Cardiac muscle cell (in vitro differentiated cells and primary cell): ENCODE data around the gene NME5. TPM values are rescaled to one million over a fixed set of nuclear protein-coding genes. Genes with fewer than 3 reads are reported as not detected.

Experiments
- DNase-seq, 2 donors: peaks; one replicate each; pipeline versions ENCODE4 v3.0.0 to v3.0.0-alpha.2; 2010 to 2017; ENCODE audit warnings: low read depth in 1 of 2, low spot score in 1 of 2
- H3K27ac ChIP-seq: fragments of 200-600 bp; sonication (generic); 2 replicates; pipeline ENCODE4 v1.5.1; 2016
- H3K27me3 ChIP-seq: fragments of 200-600 bp; sonication (generic); 2 replicates; pipeline ENCODE4 v1.6.0; 2016; ENCODE audit warnings: control low read depth
- H3K36me3 ChIP-seq: fragments of 200-600 bp; sonication (generic); 2 replicates; pipeline ENCODE4 v1.5.1; 2016; ENCODE audit warnings: control low read depth
- H3K4me1 ChIP-seq: fragments of 200-600 bp; sonication (generic); 2 replicates; pipeline ENCODE4 v1.8.1; 2017; ENCODE audit warnings: low read depth, mild to moderate bottlenecking, mixed run types
- H3K4me3 ChIP-seq: fragments of 200-600 bp; sonication (generic); 2 replicates; pipeline ENCODE4 v1.5.1; 2016; ENCODE audit warnings: mild to moderate bottlenecking
- H3K9me3 ChIP-seq: fragments of 200-600 bp; sonication (generic); 2 replicates; pipeline ENCODE4 v1.5.1; 2017; ENCODE audit warnings: low read depth, mild to moderate bottlenecking, control low read depth
- polyA plus RNA-seq: library from polyadenylated mRNA; unstranded; fragments of >200 nt; fragmentation: Nextera tagmentation; extraction: Ambion mirVana; gene quantifications from 2 replicates; pipeline ENCODE4 v1.2.1, GENCODE V29; 2016
- total RNA-seq: library from RNA; depleted of rRNA; stranded (reverse); fragments of >200 nt; gene quantifications from 2 replicates; pipeline ENCODE4 v1.2.3, GENCODE V29; 2016
- TF ChIP-seq, protein P1 (sequence below): IDR thresholded peaks from 2 replicates; pipeline ENCODE4 v1.5.1; 2012; ENCODE audit warnings: low read depth, mild to moderate bottlenecking, low read length

The NME5 gene
- total and polyA plus RNA-seq, 2 experiments from 2014 or later, result 4.1 to 10.4 TPM

GRCh38 chr5:138132543-138132942, 6.7 kb downstream of the NME5 start:
- Histone ChIP-seq H3K36me3 (no peaks in the 10 kb centered on the region), H3K4me3 (no peak overlapping the region), H3K27me3 (no peaks in the 10 kb centered on the region), H3K9me3 (no peaks in the 10 kb centered on the region), H3K27ac (no peak overlapping the region), H3K4me1 (no peaks in the 10 kb centered on the region)
- TF ChIP-seq, protein P1, sequence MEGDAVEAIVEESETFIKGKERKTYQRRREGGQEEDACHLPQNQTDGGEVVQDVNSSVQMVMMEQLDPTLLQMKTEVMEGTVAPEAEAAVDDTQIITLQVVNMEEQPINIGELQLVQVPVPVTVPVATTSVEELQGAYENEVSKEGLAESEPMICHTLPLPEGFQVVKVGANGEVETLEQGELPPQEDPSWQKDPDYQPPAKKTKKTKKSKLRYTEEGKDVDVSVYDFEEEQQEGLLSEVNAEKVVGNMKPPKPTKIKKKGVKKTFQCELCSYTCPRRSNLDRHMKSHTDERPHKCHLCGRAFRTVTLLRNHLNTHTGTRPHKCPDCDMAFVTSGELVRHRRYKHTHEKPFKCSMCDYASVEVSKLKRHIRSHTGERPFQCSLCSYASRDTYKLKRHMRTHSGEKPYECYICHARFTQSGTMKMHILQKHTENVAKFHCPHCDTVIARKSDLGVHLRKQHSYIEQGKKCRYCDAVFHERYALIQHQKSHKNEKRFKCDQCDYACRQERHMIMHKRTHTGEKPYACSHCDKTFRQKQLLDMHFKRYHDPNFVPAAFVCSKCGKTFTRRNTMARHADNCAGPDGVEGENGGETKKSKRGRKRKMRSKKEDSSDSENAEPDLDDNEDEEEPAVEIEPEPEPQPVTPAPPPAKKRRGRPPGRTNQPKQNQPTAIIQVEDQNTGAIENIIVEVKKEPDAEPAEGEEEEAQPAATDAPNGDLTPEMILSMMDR, result no peak
- no peak for DNase-seq

DNA sequence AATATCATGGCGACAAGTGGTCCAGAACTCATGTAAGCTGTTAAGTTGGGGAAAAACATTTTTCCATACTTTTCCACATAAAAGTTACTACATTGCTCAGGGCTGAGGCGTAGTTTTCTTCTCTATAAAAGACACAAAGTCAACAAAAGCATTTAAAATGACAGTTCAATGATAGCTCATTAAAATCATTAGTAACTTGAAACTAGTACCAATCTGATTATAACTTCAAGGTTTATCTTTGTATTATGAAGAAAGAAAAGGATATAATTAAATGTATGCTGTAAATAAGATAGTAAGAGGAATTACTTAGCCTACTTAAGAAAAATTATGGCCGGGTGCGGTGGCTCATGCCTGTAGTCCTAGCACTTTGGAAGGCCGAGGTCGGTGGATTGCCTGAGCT, 9.9 kb downstream of the NME5 start:
- H3K4me3 ChIP-seq, result no peak overlapping the region
- H3K27me3 ChIP-seq, result no peaks in the 10 kb centered on the region
- no peak for DNase-seq
- H3K4me1 ChIP-seq, result no peaks in the 10 kb centered on the region
- H3K9me3 ChIP-seq, result no peaks in the 10 kb centered on the region
- no peaks in the 10 kb centered on the region for H3K36me3 ChIP-seq
- no peak overlapping the region for H3K27ac ChIP-seq
- TF ChIP-seq, protein P1, result no peak

DNA sequence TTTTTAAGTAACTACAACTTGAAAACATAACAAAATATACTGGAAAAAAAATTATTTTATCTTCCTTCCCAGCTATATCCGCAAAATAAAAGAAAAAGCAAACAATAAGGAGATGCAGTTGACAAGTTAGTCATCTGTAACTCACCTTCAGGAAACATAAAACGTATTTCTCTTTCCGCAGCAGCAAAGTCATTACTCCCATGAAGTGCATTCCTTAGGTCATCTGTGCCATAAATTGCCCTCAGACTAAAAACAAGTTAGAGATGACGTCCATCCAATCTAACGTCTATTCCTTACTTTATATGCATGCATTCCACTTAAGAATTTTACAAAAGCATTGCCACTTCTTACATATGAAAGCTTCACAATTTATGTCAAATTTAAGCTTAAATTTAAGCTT, 10.9 kb downstream of the NME5 start:
- H3K27ac ChIP-seq, result no peak overlapping the region
- no peak for DNase-seq
- H3K4me3 ChIP-seq, result no peak overlapping the region
- no peaks in the 10 kb centered on the region for H3K27me3 ChIP-seq
- H3K4me1 ChIP-seq, result no peaks in the 10 kb centered on the region
- TF ChIP-seq, protein P1, result no peak
- H3K36me3 ChIP-seq, result no peaks in the 10 kb centered on the region
- no peaks in the 10 kb centered on the region for H3K9me3 ChIP-seq

DNA sequence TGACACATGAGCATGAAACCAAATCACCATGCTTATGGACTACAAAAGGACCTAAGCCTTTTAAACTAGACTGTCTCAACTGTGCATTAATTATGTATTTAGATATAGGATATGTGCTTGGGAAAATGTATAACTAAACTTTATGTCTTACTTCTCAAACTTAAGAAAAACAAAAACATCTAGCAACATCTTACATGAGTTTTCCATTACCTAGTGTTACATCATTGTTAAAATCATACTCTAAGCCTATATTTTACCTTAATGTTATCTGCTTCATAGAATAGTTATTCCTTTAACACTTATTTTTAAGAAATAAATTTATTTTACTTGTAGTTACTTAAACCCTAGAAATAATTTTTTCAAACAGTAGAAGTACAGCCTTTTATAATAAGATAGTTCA, 24.0 kb downstream of the NME5 start:
- no peaks in the 10 kb centered on the region for H3K9me3 ChIP-seq

GRCh38 chr5:138111937-138112336, 27.3 kb downstream of the NME5 start:
- Histone ChIP-seq H3K4me3 (no peak overlapping the region), H3K27me3 (no peaks in the 10 kb centered on the region), H3K27ac (no peak overlapping the region), H3K36me3 (no peaks in the 10 kb centered on the region), H3K9me3 (no peaks in the 10 kb centered on the region), H3K4me1 (no peaks in the 10 kb centered on the region)
- TF ChIP-seq, protein P1, result no peak
- no peak for DNase-seq

More for the DNA sequence above, 24.0 kb downstream of the NME5 start:
- no peak for DNase-seq
- H3K36me3 ChIP-seq, result no peaks in the 10 kb centered on the region
- no peaks in the 10 kb centered on the region for H3K4me1 ChIP-seq
- TF ChIP-seq, protein P1, result no peak
- H3K27ac ChIP-seq, result no peak overlapping the region
- no peak overlapping the region for H3K4me3 ChIP-seq
- H3K27me3 ChIP-seq, result no peaks in the 10 kb centered on the region

DNA sequence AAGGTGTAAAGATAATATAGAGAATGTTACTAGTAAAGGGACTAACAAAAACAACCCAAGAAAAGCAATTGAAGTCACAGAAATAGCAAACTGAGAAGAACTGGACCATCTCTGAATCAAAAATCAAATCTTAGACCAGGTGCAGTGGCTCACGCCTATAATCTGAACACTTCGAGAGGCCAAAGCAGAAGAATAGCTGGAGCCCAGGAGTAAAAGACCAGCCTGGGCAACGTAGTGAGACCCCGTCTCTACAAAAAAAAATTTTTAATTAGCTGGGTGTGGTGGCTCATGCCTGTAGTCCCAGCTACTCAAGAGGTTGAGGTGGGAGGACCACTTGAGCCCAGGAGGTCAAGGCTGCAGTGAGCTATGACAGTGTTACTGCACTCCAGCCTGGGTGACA, 28.0 kb downstream of the NME5 start:
- Histone ChIP-seq H3K4me3 (no peak overlapping the region), H3K27ac (no peak overlapping the region), H3K27me3 (no peaks in the 10 kb centered on the region), H3K36me3 (no peaks in the 10 kb centered on the region), H3K4me1 (no peaks in the 10 kb centered on the region), H3K9me3 (no peaks in the 10 kb centered on the region)
- DNase-seq, result no peak
- TF ChIP-seq, protein P1, result no peak
